A549 (cell line): ENCODE measurements around the gene SPP2. TPM values are rescaled to one million over a fixed set of nuclear protein-coding genes. Genes with fewer than 3 reads are reported as not detected.

ENCODE experiments used
- ATAC-seq, 2 experiments: fragments of 200-7000 bp in 1 of 2; fragments of >200 bp in 1 of 2; cut with Nextera tagmentation in 1 of 2; cut with Tn5 transposase in 1 of 2; 3 replicates each; pipeline versions ENCODE4 v1.8.0 to v1.9.1; 2018 to 2020; ENCODE audit warnings: mild to moderate bottlenecking in 1 of 2, moderate library complexity in 1 of 2
- CTCF ChIA-PET: fragments of 300-600 bp; sonication (Branson Sonifier 250); formaldehyde crosslinking; extraction: SDS; loops from one replicate; lab custom pipeline; 2021; ENCODE audit warnings: antibody characterized with exemption, inconsistent platforms; lab: Yijun Ruan, JAX
- POLR2A ChIA-PET: fragments of 350-600 bp; formaldehyde crosslinking; extraction: SDS; loops from one replicate; lab custom pipeline; 2021; ENCODE audit warnings: antibody characterized with exemption, inconsistent platforms; lab: Yijun Ruan, JAX
- DNase-seq, 2 experiments: peaks; one replicate each; pipeline versions ENCODE4 v3.0.0 to v3.0.0-alpha.2; 2011 to 2016; ENCODE audit warnings: low read depth in 1 of 2, low spot score in 1 of 2
- FAIRE-seq: peaks from 2 replicates; lab custom pipeline; 2011; peaks lifted over from hg19 to GRCh38; lab: Jason Lieb, UNC
- H3K27ac ChIP-seq, 2 experiments: fragments of >200 bp; sonication (Bioruptor Twin); formaldehyde crosslinking; 3 replicates each; pipeline ENCODE4 v1.5.1; 2016 to 2017
- H3K4me1 ChIP-seq: fragments of >200 bp; sonication (Bioruptor Twin); formaldehyde crosslinking; 3 replicates; pipeline ENCODE4 v1.6.1; 2016
- H3K4me2 ChIP-seq: fragments of >200 bp; sonication (Bioruptor Twin); formaldehyde crosslinking; 3 replicates; pipeline ENCODE4 v1.6.1; 2016
- H3K4me3 ChIP-seq: fragments of >200 bp; sonication (Bioruptor Twin); formaldehyde crosslinking; 3 replicates; pipeline ENCODE4 v1.5.1; 2016
- H3K9me3 ChIP-seq: fragments of >200 bp; sonication (Bioruptor Twin); formaldehyde crosslinking; 3 replicates; pipeline ENCODE4 v1.6.1; 2016
- ATOH8 ChIP-seq: fragments of 250-450 bp; sonication (Bioruptor Pico); IDR thresholded peaks from 2 replicates; pipeline ENCODE4 v1.5.0; 2020; ENCODE audit warnings: low read depth, mild to moderate bottlenecking, moderate library complexity
- CBX2 ChIP-seq: fragments of 200-600 bp; sonication (generic); IDR thresholded peaks from 2 replicates; pipeline ENCODE4 v1.6.1; 2016; ENCODE audit warnings: low read depth, mild to moderate bottlenecking, borderline replicate concordance
- CBX8 ChIP-seq: fragments of 200-600 bp; sonication (generic); IDR thresholded peaks from 2 replicates; pipeline ENCODE4 v1.6.1; 2016
- CEBPB ChIP-seq, 2 experiments: fragments of >200 bp in 1 of 2; sonication (Bioruptor Twin) in 1 of 2; formaldehyde crosslinking in 1 of 2; IDR thresholded peaks; 2 replicates each; pipeline ENCODE4 v1.6.1; 2012 to 2016
- CHD2 ChIP-seq: fragments of 150-350 bp; IDR thresholded peaks from 2 replicates; pipeline ENCODE4 v1.6.1; 2014; ENCODE audit warnings: low read length; ENCODE audit not compliant: partially characterized antibody
- FOSL2 ChIP-seq, 2 experiments: fragments of 450-650 bp in 1 of 2; fragments of >200 bp in 1 of 2; sonication (Bioruptor Twin) in 1 of 2; formaldehyde crosslinking; IDR thresholded peaks; 2 replicates each; pipeline versions ENCODE4 v1.5.0 to v1.6.1; 2016 to 2020; ENCODE audit warnings: mild to moderate bottlenecking in 1 of 2, moderate library complexity in 1 of 2
- GATA3 ChIP-seq: IDR thresholded peaks from 2 replicates; pipeline ENCODE4 v1.6.1; 2012; ENCODE audit warnings: borderline replicate concordance
- HOXB13 ChIP-seq: fragments of 250-450 bp; sonication (Bioruptor Pico); IDR thresholded peaks from 2 replicates; pipeline ENCODE4 v1.5.0; 2020; ENCODE audit warnings: low read depth, mild to moderate bottlenecking, moderate library complexity
- HOXB5 ChIP-seq: fragments of 250-450 bp; sonication (Bioruptor Pico); IDR thresholded peaks from 2 replicates; pipeline ENCODE4 v1.5.0; 2020; ENCODE audit warnings: mild to moderate bottlenecking, moderate library complexity
- JUN ChIP-seq, 2 experiments: fragments of >200 bp; sonication (Bioruptor Twin); formaldehyde crosslinking; IDR thresholded peaks; 2 replicates in 1 of 2; 3 replicates in 1 of 2; pipeline ENCODE4 v1.6.1; 2016 to 2017
- JUNB ChIP-seq: fragments of >200 bp; sonication (Bioruptor Twin); formaldehyde crosslinking; IDR thresholded peaks from 2 replicates; pipeline ENCODE4 v1.6.1; 2016
- MAFK ChIP-seq: fragments of 450-650 bp; IDR thresholded peaks from 2 replicates; pipeline ENCODE4 v1.6.1; 2014; ENCODE audit not compliant: partially characterized antibody
- MAX ChIP-seq: IDR thresholded peaks from 2 replicates; pipeline ENCODE4 v1.6.1; 2012
- NFE2L2 ChIP-seq: fragments of 150-350 bp; conservative IDR thresholded peaks from 2 replicates; pipeline ENCODE4 v1.6.1; 2014; ENCODE audit warnings: low read length
- NR3C1 ChIP-seq: fragments of >200 bp; sonication (Bioruptor Twin); formaldehyde crosslinking; IDR thresholded peaks from 3 replicates; pipeline ENCODE4 v1.6.1; 2017
- POLR2A ChIP-seq: IDR thresholded peaks from 2 replicates; pipeline ENCODE4 v1.6.1; 2012; ENCODE audit warnings: mild to moderate bottlenecking, low read length
- POLR2AphosphoS2 ChIP-seq: conservative IDR thresholded peaks from 2 replicates; pipeline ENCODE4 v1.6.1; 2012; ENCODE audit warnings: low read length, improper control_type of control experiment, inconsistent platforms
- RAD21 ChIP-seq, 2 experiments: fragments of >200 bp in 1 of 2; sonication (Bioruptor Twin) in 1 of 2; formaldehyde crosslinking in 1 of 2; IDR thresholded peaks in 1 of 2; conservative IDR thresholded peaks in 1 of 2; 2 replicates in 1 of 2; 3 replicates in 1 of 2; pipeline ENCODE4 v1.6.1; 2012 to 2018; ENCODE audit warnings: inconsistent platforms in 1 of 2
- REST ChIP-seq: fragments of 200-600 bp; sonication (generic); IDR thresholded peaks from 2 replicates; pipeline ENCODE4 v1.6.1; 2016; ENCODE audit warnings: antibody characterized with exemption, mild to moderate bottlenecking, moderate library complexity
- RFX5 ChIP-seq: fragments of 450-650 bp; IDR thresholded peaks from 2 replicates; pipeline ENCODE4 v1.7.1; 2014; ENCODE audit warnings: antibody characterized with exemption, mild to moderate bottlenecking, moderate library complexity
- SMC3 ChIP-seq: fragments of >200 bp; sonication (Bioruptor Twin); formaldehyde crosslinking; IDR thresholded peaks from 3 replicates; pipeline ENCODE4 v1.6.1; 2018; ENCODE audit warnings: inconsistent platforms
- ZFP36 ChIP-seq: fragments of 450-650 bp; IDR thresholded peaks from 2 replicates; pipeline ENCODE4 v1.6.1; 2014; ENCODE audit warnings: borderline replicate concordance; ENCODE audit not compliant: partially characterized antibody
- ZSCAN20 ChIP-seq: fragments of 250-450 bp; sonication (Bioruptor Pico); IDR thresholded peaks from 2 replicates; pipeline ENCODE4 v1.8.0; 2022; ENCODE audit warnings: mild to moderate bottlenecking, moderate library complexity
- WGBS: methylation state at CpG from one replicate; pipeline ENCODE4 v1.1.6; 2017; ENCODE audit errors: missing lambda C conversion rate; 5-methylcytosine and 5-hydroxymethylcytosine counted together
- polyA plus RNA-seq, 4 experiments: library from polyadenylated mRNA; depleted of rRNA in 3 of 4; stranded (reverse); fragments of >200 nt; fragmentation: RNase III in 1 of 4; extraction: RNeasy Plus Mini Kit Qiagen cat#74134 plus additional on column Dnase treatment in 1 of 4; gene quantifications; 2 replicates in 3 of 4; 3 replicates in 1 of 4; pipeline ENCODE4 v1.2.3, GENCODE V29; 2011 to 2017

The SPP2 gene
- polyA plus RNA-seq, 2 of the 4 experiments (the other 2 are of a cell fraction) = not detected

- ChIA-PET POLR2A (no interaction called here), CTCF (interaction anchor here (0.7 to 1.0 kb wide), 3 partner anchors 179 to 1007 kb away, joined by 3 read pairs; no protein-coding TSS in a partner anchor)
- Histone ChIP-seq H3K4me3 (no peak overlapping the region), H3K4me1 (peaks cover 16% of the 10 kb centered on the region), H3K9me3 (no peaks in the 10 kb centered on the region), H3K4me2 (no peak overlapping the region), H3K27ac (no peak overlapping the region)
- TF ChIP-seq REST (peak; percentile 77), SMC3 (no peak)
- ATAC-seq = no peak
- FAIRE-seq = no peak
- DNase-seq = no peak
These were observed 59.7 kb downstream of the SPP2 start for GRCh38 chr2:234110219-234110618.

GRCh38 chr2:234111523-234111922 is 61.0 kb downstream of the SPP2 start:
- ATAC-seq (peak; percentile 95 to 99), DNase-seq (peak; percentile 62 to 66), FAIRE-seq (no peak)
- CTCF ChIA-PET = interaction anchor here (0.8 to 1.3 kb wide), 4 partner anchors 22 to 1005 kb away, joined by 3 to 5 read pairs (median 4); no protein-coding TSS in a partner anchor
- 0 out of 6 replicates have a peak overlapping the region, but pooled peaks of 1 of the 2 experiments have one; percentile 18 for H3K27ac ChIP-seq
- no peak overlapping the region for H3K4me3 ChIP-seq
- peak overlapping the region; percentile 29 for H3K4me2 ChIP-seq
- WGBS = 0% methylated on average over 1 of the region's 1 CpG
- TF ChIP-seq CBX8 (no peak), JUN (IDR thresholded peaks at IDR 0.05) (0 out of 5 replicates have a peak, but pooled peaks of 1 of the 2 experiments have one; percentile 29), RAD21 (conservative IDR thresholded peaks at IDR 0.05 in 1 of 2, IDR thresholded peaks at IDR 0.05 in 1 of 2) (0 out of 5 replicates have a peak, but pooled peaks of 1 of the 2 experiments have one; percentile 14), JUNB (peak; percentile 87), FOSL2 (IDR thresholded peaks at IDR 0.05) (peak; percentile 70), FOSL2 (CRISPR knock-in tag; IDR thresholded peaks at IDR 0.05) (peak; percentile 80), NFE2L2 (no peak), SMC3 (0 out of 3 replicates have a peak, but pooled peaks have one; percentile 18), CBX2 (no peak), CHD2 (no peak), GATA3 (peak; percentile 38; the same call in 1 of the 2 replicates), HOXB5 (CRISPR knock-in tag) (no peak), ZFP36 (no peak), MAX (peak; percentile 21; the same call in 1 of the 2 replicates), NR3C1 (no peak), ZSCAN20 (CRISPR knock-in tag) (no peak)
- H3K9me3 ChIP-seq = no peaks in the 10 kb centered on the region
- POLR2A ChIA-PET = interaction anchor here (0.8 kb wide), 1 partner anchor 92 kb away, joined by 3 read pairs; no protein-coding TSS in a partner anchor
- H3K4me1 ChIP-seq = peaks cover 19% of the 10 kb centered on the region

- ATAC-seq (no peak), FAIRE-seq (no peak), DNase-seq (no peak)
- H3K4me3 ChIP-seq = no peak overlapping the region
- peak overlapping the region in 1 of 2 experiments; percentile 41; a peak in 2 of 6 replicates for H3K27ac ChIP-seq
- no peaks in the 10 kb centered on the region for H3K9me3 ChIP-seq
- POLR2A ChIA-PET = no interaction called here
- CTCF ChIA-PET = interaction anchor here (0.7 to 2.3 kb wide), 3 partner anchors 19 to 429 kb away, joined by 3 to 6 read pairs (median 5); no protein-coding TSS in a partner anchor
- no peak for TF ChIP-seq CEBPB (IDR thresholded peaks at IDR 0.05)
- TF ChIP-seq SMC3 = no peak
- no peak for TF ChIP-seq RAD21 (conservative IDR thresholded peaks at IDR 0.05 in 1 of 2, IDR thresholded peaks at IDR 0.05 in 1 of 2)
- no peak for TF ChIP-seq MAFK
- TF ChIP-seq GATA3 = no peak
- TF ChIP-seq HOXB5 (CRISPR knock-in tag) = no peak
- TF ChIP-seq NR3C1 = no peak
- no peak for TF ChIP-seq HOXB13
- TF ChIP-seq RFX5 = no peak
- TF ChIP-seq CHD2 = no peak
- no peak for TF ChIP-seq ATOH8 (CRISPR knock-in tag)
- no peak for TF ChIP-seq POLR2AphosphoS2
- TF ChIP-seq POLR2A = no peak
- peaks cover 18% of the 10 kb centered on the region for H3K4me1 ChIP-seq
- no peak overlapping the region for H3K4me2 ChIP-seq
- 29% methylated on average over 4 of the region's 4 CpGs for WGBS
These were observed 65.5 kb downstream of the SPP2 start for GRCh38 chr2:234116010-234116409.
